ENCODE measurements around the gene TTYH3. TPM values are rescaled to one million over a fixed set of nuclear protein-coding genes. Genes with fewer than 3 reads are reported as not detected.

Gene TTYH3
- total RNA-seq, 1 donor from 2014 or later = 166 TPM

- no peak for TF ChIP-seq CTCF (conservative IDR thresholded peaks at IDR 0.05)
- H3K4me3 Mint-ChIP-seq = no peak overlapping the region
- peak overlapping the region; percentile 2 for H3K27ac Mint-ChIP-seq
- DNase-seq (ENCODE audit: extremely low spot score, unreplicated experiment) = no peak
- H3K36me3 Mint-ChIP-seq = no peaks in the 10 kb centered on the region
- H3K4me1 Mint-ChIP-seq (ENCODE audit: unreplicated experiment) = peaks cover 6% of the 10 kb centered on the region
- no peaks in the 10 kb centered on the region for H3K9me3 Mint-ChIP-seq
- no peaks in the 10 kb centered on the region for H3K27me3 Mint-ChIP-seq
These were observed 70.8 kb downstream of the TTYH3 start for GRCh38 chr7:2702594-2702957.

GRCh38 chr7:2705371-2706096 lies 73.7 kb downstream of the TTYH3 start:
- no peak for TF ChIP-seq CTCF (conservative IDR thresholded peaks at IDR 0.05)
- no peak for DNase-seq (ENCODE audit: extremely low spot score, unreplicated experiment)
- Mint-ChIP-seq H3K36me3 (no peaks in the 10 kb centered on the region), H3K4me1 (ENCODE audit: unreplicated experiment) (peaks cover 6% of the 10 kb centered on the region), H3K4me3 (no peak overlapping the region), H3K27me3 (no peaks in the 10 kb centered on the region), H3K9me3 (no peaks in the 10 kb centered on the region), H3K27ac (no peak overlapping the region)

GRCh38 chr7:2706685-2707126 lies 74.9 kb downstream of the TTYH3 start:
- DNase-seq (ENCODE audit: extremely low spot score, unreplicated experiment) = no peak
- H3K27ac Mint-ChIP-seq = no peak overlapping the region
- H3K36me3 Mint-ChIP-seq = no peaks in the 10 kb centered on the region
- H3K27me3 Mint-ChIP-seq = no peaks in the 10 kb centered on the region
- H3K4me1 Mint-ChIP-seq (ENCODE audit: unreplicated experiment) = peaks cover 6% of the 10 kb centered on the region
- no peak overlapping the region for H3K4me3 Mint-ChIP-seq
- TF ChIP-seq CTCF (conservative IDR thresholded peaks at IDR 0.05) = no peak
- no peaks in the 10 kb centered on the region for H3K9me3 Mint-ChIP-seq

GRCh38 chr7:2707481-2707880 lies 75.7 kb downstream of the TTYH3 start:
- no peak for TF ChIP-seq CTCF (conservative IDR thresholded peaks at IDR 0.05)
- Mint-ChIP-seq H3K9me3 (no peaks in the 10 kb centered on the region), H3K4me3 (no peak overlapping the region), H3K27me3 (no peaks in the 10 kb centered on the region), H3K4me1 (ENCODE audit: unreplicated experiment) (peaks cover 6% of the 10 kb centered on the region), H3K36me3 (no peaks in the 10 kb centered on the region), H3K27ac (no peak overlapping the region)
- no peak for DNase-seq (ENCODE audit: extremely low spot score, unreplicated experiment)

GRCh38 chr7:2708041-2708440 lies 76.3 kb downstream of the TTYH3 start:
- DNase-seq (ENCODE audit: extremely low spot score, unreplicated experiment) = no peak
- Mint-ChIP-seq H3K27me3 (no peaks in the 10 kb centered on the region), H3K4me3 (no peak overlapping the region), H3K9me3 (no peaks in the 10 kb centered on the region), H3K27ac (no peak overlapping the region), H3K4me1 (ENCODE audit: unreplicated experiment) (peaks cover 6% of the 10 kb centered on the region), H3K36me3 (no peaks in the 10 kb centered on the region)
- no peak for TF ChIP-seq CTCF (conservative IDR thresholded peaks at IDR 0.05)
